MM.1S (cell line): ENCODE measurements around the gene CBY2.

Experiments used
- DNase-seq: peaks from one replicate; pipeline ENCODE4 v3.0.0-alpha.2; 2015
- H2AFZ ChIP-seq: fragments of 300-600 bp; sonication (generic); 2 replicates; pipeline ENCODE4 v1.6.0; 2016; ENCODE audit warnings: antibody characterized with exemption, low read length
- H3F3A ChIP-seq: fragments of 300-600 bp; sonication (generic); 2 replicates; pipeline ENCODE4 v1.6.1; 2016; ENCODE audit warnings: mild to moderate bottlenecking, antibody characterized with exemption, low read length, moderate library complexity, mixed read lengths; ENCODE audit not compliant: insufficient read depth
- H3K27ac ChIP-seq: fragments of 300-600 bp; sonication (generic); 2 replicates; pipeline ENCODE4 v1.5.1; 2016; ENCODE audit warnings: mild to moderate bottlenecking, low read length
- H3K27me3 ChIP-seq: fragments of 300-600 bp; sonication (generic); replicated peaks from 2 replicates; pipeline ENCODE4 v1.6.0; 2016; ENCODE audit warnings: low read length; ENCODE audit not compliant: insufficient read depth
- H3K36me3 ChIP-seq: fragments of 300-600 bp; sonication (generic); replicated peaks from 2 replicates; pipeline ENCODE4 v1.6.1; 2016; ENCODE audit warnings: mild to moderate bottlenecking, low read length, mixed read lengths; ENCODE audit not compliant: insufficient read depth
- H3K4me1 ChIP-seq: fragments of 300-600 bp; sonication (generic); 2 replicates; pipeline ENCODE4 v1.6.1; 2016; ENCODE audit warnings: low read length, mixed read lengths
- H3K4me2 ChIP-seq: fragments of 300-600 bp; sonication (generic); 2 replicates; pipeline ENCODE4 v1.6.0; 2016; ENCODE audit warnings: low read depth, low read length
- H3K4me3 ChIP-seq: fragments of 300-600 bp; sonication (generic); 2 replicates; pipeline ENCODE4 v1.5.1; 2016; ENCODE audit warnings: low read length, mixed read lengths
- H3K79me2 ChIP-seq: fragments of 300-600 bp; sonication (generic); 2 replicates; pipeline ENCODE4 v1.6.1; 2016; ENCODE audit warnings: mixed run types, low read length, mixed read lengths
- H3K9ac ChIP-seq: fragments of 300-600 bp; sonication (generic); 2 replicates; pipeline ENCODE4 v1.6.1; 2016; ENCODE audit warnings: low read length, mixed read lengths
- H3K9me2 ChIP-seq: fragments of 300-600 bp; sonication (generic); replicated peaks from 2 replicates; pipeline ENCODE4 v1.6.1; 2016; ENCODE audit warnings: mild to moderate bottlenecking, low read length, mixed read lengths; ENCODE audit not compliant: insufficient read depth
- H3K9me3 ChIP-seq: fragments of 300-600 bp; sonication (generic); replicated peaks from 2 replicates; pipeline ENCODE4 v1.6.1; 2016; ENCODE audit warnings: mild to moderate bottlenecking, low read length, mixed read lengths; ENCODE audit not compliant: insufficient read depth
- H4K20me1 ChIP-seq: fragments of 300-600 bp; sonication (generic); 2 replicates; pipeline ENCODE4 v1.6.1; 2016; ENCODE audit warnings: mild to moderate bottlenecking, low read length, moderate library complexity, mixed read lengths; ENCODE audit not compliant: insufficient read depth
- CTCF ChIP-seq: fragments of 300-600 bp; sonication (generic); IDR thresholded peaks from 2 replicates; pipeline ENCODE4 v1.5.1; 2016; ENCODE audit warnings: antibody characterized with exemption, low read length, mixed read lengths
- EZH2 ChIP-seq: fragments of 300-600 bp; sonication (generic); optimal IDR thresholded peaks from 2 replicates; pipeline ENCODE3; 2017; ENCODE audit warnings: low read depth, mild to moderate bottlenecking, antibody characterized with exemption, low read length, mixed read lengths
- EZH2phosphoT487 ChIP-seq: fragments of 300-600 bp; sonication (generic); IDR thresholded peaks from 2 replicates; pipeline ENCODE4 v1.6.1; 2018; ENCODE audit warnings: antibody characterized with exemption, low read length

CBY2 gene

GRCh38 chr13:45707516-45708100 is 5.5 kb downstream of the CBY2 start:
- H3K9me3 ChIP-seq: no peaks in the 10 kb centered on the region
- H3K36me3 ChIP-seq: no peaks in the 10 kb centered on the region
- TF ChIP-seq CTCF: no peak
- TF ChIP-seq EZH2phosphoT487: no peak
- TF ChIP-seq EZH2: no peak
- no peak overlapping the region for H3K4me3 ChIP-seq
- no peak overlapping the region for H3K9ac ChIP-seq
- no peak overlapping the region for H2AFZ ChIP-seq
- DNase-seq: no peak
- peaks cover 31% of the 10 kb centered on the region for H3K4me1 ChIP-seq
- H3K4me2 ChIP-seq: no peak overlapping the region
- H4K20me1 ChIP-seq: no peaks in the 10 kb centered on the region
- no peak overlapping the region for H3K27ac ChIP-seq
- H3K9me2 ChIP-seq: no peaks in the 10 kb centered on the region
- no peaks in the 10 kb centered on the region for H3K27me3 ChIP-seq
- no peaks in the 10 kb centered on the region for H3K79me2 ChIP-seq
- H3F3A ChIP-seq: 0 out of 2 replicates have a peak, but pooled peaks cover 5% of the 10 kb centered on the region

DNA sequence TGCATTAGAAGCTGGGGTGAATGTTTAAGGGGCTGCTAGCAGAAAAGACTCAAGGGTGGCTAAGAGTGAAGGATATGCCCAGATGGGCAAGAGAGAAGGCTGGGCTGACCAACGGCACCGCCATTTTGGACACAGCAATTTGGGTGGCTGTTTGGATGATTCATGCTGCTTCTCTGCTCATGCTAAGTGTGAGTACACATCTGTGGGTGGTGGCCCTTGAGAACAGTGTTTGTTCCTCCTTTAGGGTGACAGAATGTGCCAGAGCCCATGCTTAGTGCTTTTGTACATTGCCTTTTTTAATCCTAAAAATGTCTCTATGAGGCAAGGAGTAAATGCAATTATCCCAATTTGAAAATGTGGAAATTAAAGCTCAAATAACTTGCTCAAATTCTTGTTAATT is 9.8 kb downstream of the CBY2 start:
- Histone ChIP-seq H3K79me2 (no peaks in the 10 kb centered on the region), H3K4me2 (no peak overlapping the region), H3K9ac (no peak overlapping the region), H3K27me3 (no peaks in the 10 kb centered on the region), H3K4me1 (no peaks in the 10 kb centered on the region), H3K9me2 (no peaks in the 10 kb centered on the region), H3K36me3 (no peaks in the 10 kb centered on the region), H3F3A (no peaks in the 10 kb centered on the region), H3K9me3 (no peaks in the 10 kb centered on the region), H4K20me1 (no peaks in the 10 kb centered on the region), H2AFZ (no peak overlapping the region), H3K4me3 (no peak overlapping the region), H3K27ac (no peak overlapping the region)
- no peak for DNase-seq
- TF ChIP-seq EZH2 (no peak), CTCF (no peak), EZH2phosphoT487 (no peak)

GRCh38 chr13:45713106-45713690 is 11.1 kb downstream of the CBY2 start:
- Histone ChIP-seq H2AFZ (no peak overlapping the region), H3K9ac (no peak overlapping the region)
- no peak for DNase-seq

More at GRCh38 chr13:45713106-45713690, 11.1 kb downstream of the CBY2 start:
- Histone ChIP-seq H3K27ac (no peak overlapping the region), H3K9me2 (no peaks in the 10 kb centered on the region), H3K79me2 (no peaks in the 10 kb centered on the region), H3K36me3 (no peaks in the 10 kb centered on the region), H3K4me1 (peaks cover 9% of the 10 kb centered on the region), H3K4me2 (no peak overlapping the region), H4K20me1 (no peaks in the 10 kb centered on the region), H3F3A (no peaks in the 10 kb centered on the region), H3K4me3 (no peak overlapping the region), H3K9me3 (no peaks in the 10 kb centered on the region), H3K27me3 (no peaks in the 10 kb centered on the region)
- TF ChIP-seq EZH2phosphoT487 (no peak), CTCF (no peak)
